Fibroblast of skin of scalp (primary cell): ENCODE measurements around the gene TNRC18.

ENCODE experiments used
- DNase-seq: peaks from one replicate; pipeline ENCODE4 v3.0.0-alpha.2; 2013

TNRC18 gene

DNA sequence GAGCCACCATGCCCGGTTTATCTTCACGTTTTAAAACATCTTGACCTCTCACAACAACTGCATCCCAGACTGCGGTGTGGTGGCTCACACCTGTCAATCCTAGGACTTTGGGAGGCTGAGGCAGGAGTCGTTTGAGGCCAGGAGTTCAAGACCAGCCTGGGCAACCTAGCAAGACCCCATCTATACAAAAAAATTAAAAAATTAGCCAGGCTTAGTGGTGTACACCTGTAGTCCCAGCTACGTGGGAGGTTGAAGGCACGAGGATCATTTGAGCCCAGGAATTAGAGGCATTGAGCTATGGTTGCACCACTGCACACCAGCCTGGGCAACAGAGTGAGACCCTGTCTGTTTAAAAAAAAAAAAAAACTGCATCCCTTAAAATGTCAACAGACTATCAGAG, 20.2 kb downstream of the TNRC18 start:
- DNase-seq, result no peak

- DNase-seq, result no peak
These were observed 25.9 kb downstream of the TNRC18 start for GRCh38 chr7:5397736-5398135.

- peak; percentile 59 for DNase-seq
These were observed 26.5 kb downstream of the TNRC18 start for GRCh38 chr7:5396999-5397663.

DNA sequence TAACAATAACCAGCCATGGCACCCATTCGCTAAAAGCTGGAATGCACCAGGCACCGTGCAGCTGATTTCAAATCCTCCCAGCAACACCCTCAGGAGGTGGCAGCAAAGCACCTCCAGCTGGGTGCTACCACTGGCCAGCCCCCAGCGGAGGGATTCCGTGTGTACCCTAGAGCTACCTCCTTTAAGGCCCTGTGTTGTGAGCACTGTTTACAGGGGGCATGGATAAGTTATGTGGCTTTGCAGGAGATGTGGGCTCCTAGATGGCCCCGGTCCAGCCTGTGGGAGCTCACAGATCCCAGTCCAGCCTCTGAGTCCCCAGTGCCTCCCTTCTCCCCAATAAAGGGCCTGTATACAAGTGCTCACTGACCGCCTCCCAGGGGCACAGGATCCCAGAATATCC, 27.1 kb downstream of the TNRC18 start:
- no peak for DNase-seq

DNA sequence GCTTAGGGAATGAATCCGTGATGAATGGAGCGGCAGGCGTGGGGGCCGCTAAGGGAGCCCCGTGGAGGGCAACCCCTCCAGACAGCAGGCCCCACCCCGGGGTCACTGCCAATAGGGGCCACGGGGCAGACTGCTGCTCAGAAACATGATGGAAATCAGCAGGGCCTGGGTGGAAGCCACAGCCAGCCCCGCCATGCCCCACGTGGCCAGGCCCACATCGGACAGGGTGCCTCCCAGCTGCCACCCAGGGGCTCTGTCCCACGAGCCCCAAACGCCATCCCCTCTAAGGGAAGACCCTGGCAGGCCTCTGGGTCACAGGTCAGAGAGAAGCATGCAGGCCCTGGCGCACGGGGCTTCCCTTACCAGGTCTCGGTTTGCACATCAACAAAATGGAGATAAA, 28.4 kb downstream of the TNRC18 start:
- no peak for DNase-seq

- no peak for DNase-seq
These were observed 29.1 kb downstream of the TNRC18 start for GRCh38 chr7:5394264-5395105.

- DNase-seq, result no peak
These were observed 29.9 kb downstream of the TNRC18 start for GRCh38 chr7:5393748-5394147.

DNA sequence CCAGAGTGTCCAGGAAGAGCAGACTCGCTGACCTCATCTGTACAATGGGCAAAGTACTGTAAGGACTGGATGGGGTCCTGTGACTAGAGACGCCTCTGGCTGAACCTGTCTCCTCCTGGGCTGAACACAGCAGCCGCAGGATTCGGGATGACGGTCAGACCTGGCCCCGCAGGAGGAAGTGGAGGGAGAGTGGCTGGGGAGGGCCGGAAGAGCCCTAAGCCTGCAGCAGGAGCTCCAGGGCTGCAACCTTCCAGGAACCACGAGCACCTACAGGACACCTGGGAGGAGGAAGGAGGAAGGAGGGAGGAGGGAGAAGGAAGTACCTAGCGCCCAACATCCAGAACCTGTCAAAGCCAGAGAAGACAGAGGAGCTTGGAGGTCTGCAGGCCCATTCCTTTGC, 30.3 kb downstream of the TNRC18 start:
- DNase-seq, result no peak

GRCh38 chr7:5390918-5391317, 32.7 kb downstream of the TNRC18 start:
- DNase-seq, result no peak

GRCh38 chr7:5388905-5389433, 34.7 kb downstream of the TNRC18 start:
- DNase-seq, result no peak

GRCh38 chr7:5388273-5388901, 35.2 kb downstream of the TNRC18 start:
- DNase-seq, result no peak

GRCh38 chr7:5387711-5388245, 35.9 kb downstream of the TNRC18 start:
- no peak for DNase-seq

- DNase-seq, result no peak
These were observed 39.0 kb downstream of the TNRC18 start for GRCh38 chr7:5384618-5385017.

- DNase-seq, result no peak
These were observed 40.1 kb downstream of the TNRC18 start for GRCh38 chr7:5383314-5384098.

- DNase-seq, result peak; percentile 72
These were observed 41.2 kb downstream of the TNRC18 start for GRCh38 chr7:5382281-5382892.

- no peak for DNase-seq
These were observed 42.4 kb downstream of the TNRC18 start for GRCh38 chr7:5381071-5381772.

DNA sequence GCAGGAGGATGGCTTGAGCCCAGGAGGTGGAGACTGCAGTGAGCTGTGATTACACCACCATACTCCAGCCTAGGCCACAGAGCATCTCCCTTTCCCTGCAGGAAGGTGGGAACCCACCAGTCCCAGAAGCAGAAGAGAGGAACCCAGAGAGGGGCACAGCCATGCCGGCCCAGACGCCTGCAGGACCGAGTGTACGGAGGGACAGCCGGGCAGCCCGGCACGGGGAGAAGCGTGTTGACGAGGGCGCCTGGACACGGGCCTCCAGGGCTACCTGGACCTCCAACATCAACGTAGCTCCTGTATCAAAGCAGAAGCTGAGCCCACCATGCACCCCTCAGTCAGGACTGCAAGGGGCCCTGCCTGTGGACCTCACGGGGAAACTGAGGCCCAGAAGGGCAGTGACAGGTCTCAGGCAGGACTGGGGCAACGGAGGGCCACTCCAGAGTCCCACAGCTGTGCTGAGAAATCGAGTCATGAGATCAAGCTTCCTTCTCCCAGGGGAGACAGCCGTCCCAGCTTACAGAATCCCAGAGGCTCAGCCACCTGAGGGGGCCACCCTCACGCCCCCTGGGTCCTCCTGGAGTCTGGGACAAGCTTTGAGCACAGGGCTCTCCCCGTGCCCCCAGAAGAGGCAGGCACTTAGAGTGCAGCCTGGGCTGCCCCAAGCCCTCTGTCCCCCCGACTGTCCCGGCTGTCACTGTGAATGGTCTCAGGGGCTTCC, 43.1 kb downstream of the TNRC18 start:
- DNase-seq, result no peak

GRCh38 chr7:5379546-5379945, 44.1 kb downstream of the TNRC18 start:
- DNase-seq, result no peak

DNA sequence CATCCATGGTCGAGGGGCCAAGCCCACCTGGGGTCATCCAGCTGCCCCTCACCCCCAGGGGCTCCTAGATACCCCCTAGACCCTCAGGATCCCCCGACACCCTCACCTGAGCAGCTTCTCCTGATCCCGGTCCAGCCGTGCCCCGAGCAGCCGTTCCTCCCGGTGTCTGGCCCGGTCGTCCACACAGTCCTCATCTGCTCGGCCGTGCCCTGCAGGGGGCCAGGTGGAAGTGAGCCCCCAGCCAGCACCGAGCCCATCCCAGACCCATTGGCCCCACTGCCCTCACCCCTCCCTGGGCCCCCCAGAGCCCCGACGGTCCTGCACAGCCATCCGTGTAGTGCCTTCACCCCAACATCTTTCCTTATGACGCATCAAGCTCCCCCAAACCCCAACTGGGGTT, 45.8 kb downstream of the TNRC18 start:
- no peak for DNase-seq

DNA sequence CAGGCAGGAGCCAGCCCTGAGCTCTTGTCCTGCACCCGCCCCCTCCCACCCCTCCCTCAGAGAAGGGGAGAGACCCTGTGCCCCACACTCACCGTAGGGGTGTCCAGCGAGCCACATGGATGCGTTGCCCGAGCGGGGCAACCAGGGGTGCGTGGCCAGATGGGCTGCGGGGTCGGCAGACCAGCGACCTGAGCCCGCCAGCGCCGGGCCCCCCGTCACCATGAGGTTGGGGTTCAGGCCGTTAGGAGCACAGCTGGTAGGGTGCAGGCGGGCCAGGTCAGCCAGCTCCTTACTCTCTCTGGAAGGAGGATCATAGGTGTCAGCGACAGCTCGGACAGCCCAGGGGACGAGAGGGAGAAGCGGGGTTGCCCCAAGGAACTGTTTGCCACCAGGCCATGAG, 46.4 kb downstream of the TNRC18 start:
- DNase-seq, result no peak

DNA sequence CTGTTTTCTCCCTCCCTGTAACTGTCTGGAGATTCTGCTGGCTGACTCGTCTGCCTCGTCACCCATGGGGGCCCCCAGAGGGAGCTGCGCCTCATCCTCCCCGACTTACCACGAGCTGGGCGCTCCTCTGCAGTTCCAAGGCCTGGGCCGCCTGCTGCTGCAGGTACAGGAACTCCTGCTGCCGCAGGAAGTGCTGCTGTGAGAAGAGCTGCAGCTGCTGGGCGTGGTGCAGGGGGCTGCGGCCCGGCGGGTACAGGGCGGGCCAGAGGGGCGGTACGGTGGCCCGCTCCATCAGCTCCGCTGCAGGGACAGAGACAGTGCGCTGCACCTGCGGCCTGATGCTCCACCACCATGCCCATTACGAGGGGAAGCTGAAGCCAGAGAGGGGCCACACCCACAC, 47.7 kb downstream of the TNRC18 start:
- no peak for DNase-seq
